Measurements from ENCODE around the gene RREB1.

RREB1 gene

GRCh38 chr6:7261032-7261841 is 153.5 kb downstream of the RREB1 start (continued):
- peak; percentile 91 for TF ChIP-seq KLF1 (tag by site-specific recombination; IDR thresholded peaks at IDR 0.05)
- no peak for TF ChIP-seq PRDM1 (tag by site-specific recombination; IDR thresholded peaks at IDR 0.05)
- no peak for TF ChIP-seq ZNF792 (tag by site-specific recombination; IDR thresholded peaks at IDR 0.05)
- TF ChIP-seq, protein P1, sequence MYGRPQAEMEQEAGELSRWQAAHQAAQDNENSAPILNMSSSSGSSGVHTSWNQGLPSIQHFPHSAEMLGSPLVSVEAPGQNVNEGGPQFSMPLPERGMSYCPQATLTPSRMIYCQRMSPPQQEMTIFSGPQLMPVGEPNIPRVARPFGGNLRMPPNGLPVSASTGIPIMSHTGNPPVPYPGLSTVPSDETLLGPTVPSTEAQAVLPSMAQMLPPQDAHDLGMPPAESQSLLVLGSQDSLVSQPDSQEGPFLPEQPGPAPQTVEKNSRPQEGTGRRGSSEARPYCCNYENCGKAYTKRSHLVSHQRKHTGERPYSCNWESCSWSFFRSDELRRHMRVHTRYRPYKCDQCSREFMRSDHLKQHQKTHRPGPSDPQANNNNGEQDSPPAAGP (tag by site-specific recombination; IDR thresholded peaks at IDR 0.05), result peak; percentile 47; the same call in 1 of the 2 replicates
- TF ChIP-seq ZNF843 (tag by site-specific recombination; IDR thresholded peaks at IDR 0.05), result 0 out of 2 replicates have a peak, but pooled peaks have one; percentile 14
- peak; percentile 89 for TF ChIP-seq SCRT2 (tag by site-specific recombination; IDR thresholded peaks at IDR 0.05)
- TF ChIP-seq ZNF2 (tag by site-specific recombination; IDR thresholded peaks at IDR 0.05), result 0 out of 2 replicates have a peak, but pooled peaks have one; percentile 49
- TF ChIP-seq ZNF426 (tag by site-specific recombination; IDR thresholded peaks at IDR 0.05), result no peak
- 0 out of 2 replicates have a peak, but pooled peaks have one; percentile 29 for TF ChIP-seq KLF10 (tag by site-specific recombination; IDR thresholded peaks at IDR 0.05)
- no peak for TF ChIP-seq AEBP2 (tag by site-specific recombination; IDR thresholded peaks at IDR 0.05; ENCODE audit: borderline replicate concordance)
- peak; percentile 36; the same call in 1 of the 2 replicates for TF ChIP-seq ZBTB48 (tag by site-specific recombination; IDR thresholded peaks at IDR 0.05)
- TF ChIP-seq GLIS2 (tag by site-specific recombination; IDR thresholded peaks at IDR 0.05), result peak; percentile 76
- TF ChIP-seq ZFP37 (tag by site-specific recombination; IDR thresholded peaks at IDR 0.05), result peak; percentile 41; the same call in 1 of the 2 replicates
- TF ChIP-seq, protein P2, sequence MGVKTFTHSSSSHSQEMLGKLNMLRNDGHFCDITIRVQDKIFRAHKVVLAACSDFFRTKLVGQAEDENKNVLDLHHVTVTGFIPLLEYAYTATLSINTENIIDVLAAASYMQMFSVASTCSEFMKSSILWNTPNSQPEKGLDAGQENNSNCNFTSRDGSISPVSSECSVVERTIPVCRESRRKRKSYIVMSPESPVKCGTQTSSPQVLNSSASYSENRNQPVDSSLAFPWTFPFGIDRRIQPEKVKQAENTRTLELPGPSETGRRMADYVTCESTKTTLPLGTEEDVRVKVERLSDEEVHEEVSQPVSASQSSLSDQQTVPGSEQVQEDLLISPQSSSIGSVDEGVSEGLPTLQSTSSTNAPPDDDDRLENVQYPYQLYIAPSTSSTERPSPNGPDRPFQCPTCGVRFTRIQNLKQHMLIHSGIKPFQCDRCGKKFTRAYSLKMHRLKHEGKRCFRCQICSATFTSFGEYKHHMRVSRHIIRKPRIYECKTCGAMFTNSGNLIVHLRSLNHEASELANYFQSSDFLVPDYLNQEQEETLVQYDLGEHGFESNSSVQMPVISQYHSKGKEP (tag by site-specific recombination; IDR thresholded peaks at IDR 0.05), result no peak
- no peak; the same call in 1 of the 2 replicates for TF ChIP-seq FEZF1 (tag by site-specific recombination; IDR thresholded peaks at IDR 0.05)
- TF ChIP-seq ZBTB20 (tag by site-specific recombination; IDR thresholded peaks at IDR 0.05), result peak; percentile 99
- TF ChIP-seq ZNF148 (tag by site-specific recombination; IDR thresholded peaks at IDR 0.05; ENCODE audit: borderline replicate concordance), result no peak
- TF ChIP-seq ZBTB7A (tag by site-specific recombination; IDR thresholded peaks at IDR 0.05; ENCODE audit: low read depth), result peak; percentile 14; the same call in 1 of the 2 replicates
- TF ChIP-seq SP7 (tag by site-specific recombination; IDR thresholded peaks at IDR 0.05), result peak; percentile 45; the same call in 1 of the 2 replicates
- no peak for TF ChIP-seq ZNF571 (tag by site-specific recombination; IDR thresholded peaks at IDR 0.05)
- TF ChIP-seq ZNF274 (IDR thresholded peaks at IDR 0.05; ENCODE audit: low read length), result no peak
- no peak for TF ChIP-seq ZNF274 (tag by site-specific recombination; IDR thresholded peaks at IDR 0.05; ENCODE audit: borderline replicate concordance)
- TF ChIP-seq ZNF423 (tag by site-specific recombination; IDR thresholded peaks at IDR 0.05), result no peak
- TF ChIP-seq ZSCAN16 (tag by site-specific recombination; IDR thresholded peaks at IDR 0.05), result no peak
- TF ChIP-seq OVOL3 (tag by site-specific recombination; IDR thresholded peaks at IDR 0.05), result no peak
- peak; percentile 69; the same call in 1 of the 2 replicates for TF ChIP-seq WT1 (tag by site-specific recombination; IDR thresholded peaks at IDR 0.05)
- peak; percentile 82 for TF ChIP-seq PRDM10 (tag by site-specific recombination; IDR thresholded peaks at IDR 0.05)
- peak; percentile 56 for TF ChIP-seq INSM2 (tag by site-specific recombination; IDR thresholded peaks at IDR 0.05)
